GM12872 (cell line): ENCODE results near the gene NCKAP1.
A peak's percentile ranks its signal among the peaks of the same experiment; 100 is the strongest.

Source experiments
- CTCF ChIP-seq: IDR thresholded peaks from 3 replicates; pipeline ENCODE4 v1.5.1; 2011; ENCODE audit warnings: low read depth, mild to moderate bottlenecking, low read length, moderate library complexity; ENCODE audit not compliant: insufficient read depth

Gene NCKAP1

GRCh38 chr2:183038341-183039300 lies at the start of gene NCKAP1:
Gene NCKAP1 (minus strand): TSS chr2:183038457. CDS start chr2:183038099, 358 bp downstream.
- TF ChIP-seq CTCF = peak; percentile 67; the same call in 2 of the 3 replicates

GRCh38 chr2:183081911-183082310 lies 43.7 kb upstream of the NCKAP1 start:
- no peak for TF ChIP-seq CTCF

- TF ChIP-seq CTCF = no peak
Measured at GRCh38 chr2:183079139-183079775, 41.0 kb upstream of the NCKAP1 start.

- TF ChIP-seq CTCF = no peak
Measured at GRCh38 chr2:183078464-183079138, 40.3 kb upstream of the NCKAP1 start, which contains the start of gene DUSP19. Gene DUSP19 (plus strand): TSS chr2:183078747. CDS start chr2:183078934, 187 bp downstream.

GRCh38 chr2:183078163-183078463 lies 39.9 kb upstream of the NCKAP1 start:
- TF ChIP-seq CTCF = no peak

- TF ChIP-seq CTCF = no peak
Measured at GRCh38 chr2:183072177-183072576, 33.9 kb upstream of the NCKAP1 start.
